ENCODE data around the gene PRSS1. TPM values are rescaled to one million over a fixed set of nuclear protein-coding genes. Genes with fewer than 3 reads are reported as not detected.

The PRSS1 gene
- total and polyA plus RNA-seq, 7 donors: 1.3 to 8.7 (median 1.8) TPM; not detected in 3

DNA sequence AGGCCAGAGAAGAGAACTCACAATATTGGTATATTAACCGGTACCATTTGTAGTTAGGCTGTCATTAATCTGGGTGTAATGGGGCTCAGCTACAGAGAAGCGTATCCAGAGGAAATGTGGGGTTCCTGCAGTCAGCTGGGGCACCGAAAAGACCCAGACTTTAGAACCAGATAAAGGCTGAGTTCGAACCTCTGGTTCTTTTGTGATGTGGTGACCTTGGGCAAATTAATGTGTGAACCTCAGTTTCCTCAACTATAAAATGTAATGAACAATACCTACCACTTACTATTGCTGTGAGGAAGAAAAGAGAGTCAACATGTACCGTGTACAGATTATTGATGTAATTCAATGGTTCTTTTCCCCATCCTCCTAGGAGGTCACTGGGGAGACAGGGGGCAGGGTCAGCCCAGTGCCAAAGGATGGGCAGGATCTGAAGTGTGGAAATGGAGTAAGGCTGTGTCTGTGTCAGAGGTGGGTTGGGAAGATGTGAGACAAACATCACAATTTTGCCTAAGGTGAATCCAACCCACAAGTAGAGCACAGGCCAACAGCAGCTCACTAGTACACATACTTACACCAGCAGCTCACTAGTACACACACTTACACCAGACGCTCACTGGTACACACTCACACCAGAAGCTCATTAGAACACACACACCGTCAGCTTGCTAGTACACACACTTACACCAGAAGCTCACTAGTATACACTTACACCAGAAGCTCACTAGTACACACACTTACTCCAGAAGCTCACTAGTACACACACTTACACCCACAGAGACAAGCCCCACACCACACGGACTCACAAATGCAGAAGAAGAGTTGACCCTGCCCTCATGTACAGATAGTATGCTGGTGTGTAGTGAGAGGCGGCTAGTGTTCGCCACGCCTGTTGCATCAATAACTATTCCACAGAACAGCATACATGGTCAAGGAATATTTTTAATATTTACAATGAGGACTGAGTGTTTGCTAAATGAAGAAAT lies 49.5 kb downstream of the PRSS1 start:
- TF ChIP-seq, protein P1, sequence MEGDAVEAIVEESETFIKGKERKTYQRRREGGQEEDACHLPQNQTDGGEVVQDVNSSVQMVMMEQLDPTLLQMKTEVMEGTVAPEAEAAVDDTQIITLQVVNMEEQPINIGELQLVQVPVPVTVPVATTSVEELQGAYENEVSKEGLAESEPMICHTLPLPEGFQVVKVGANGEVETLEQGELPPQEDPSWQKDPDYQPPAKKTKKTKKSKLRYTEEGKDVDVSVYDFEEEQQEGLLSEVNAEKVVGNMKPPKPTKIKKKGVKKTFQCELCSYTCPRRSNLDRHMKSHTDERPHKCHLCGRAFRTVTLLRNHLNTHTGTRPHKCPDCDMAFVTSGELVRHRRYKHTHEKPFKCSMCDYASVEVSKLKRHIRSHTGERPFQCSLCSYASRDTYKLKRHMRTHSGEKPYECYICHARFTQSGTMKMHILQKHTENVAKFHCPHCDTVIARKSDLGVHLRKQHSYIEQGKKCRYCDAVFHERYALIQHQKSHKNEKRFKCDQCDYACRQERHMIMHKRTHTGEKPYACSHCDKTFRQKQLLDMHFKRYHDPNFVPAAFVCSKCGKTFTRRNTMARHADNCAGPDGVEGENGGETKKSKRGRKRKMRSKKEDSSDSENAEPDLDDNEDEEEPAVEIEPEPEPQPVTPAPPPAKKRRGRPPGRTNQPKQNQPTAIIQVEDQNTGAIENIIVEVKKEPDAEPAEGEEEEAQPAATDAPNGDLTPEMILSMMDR (IDR thresholded peaks at IDR 0.05): no peak
- DNase-seq (no peak), ATAC-seq (no peak)
- Histone ChIP-seq H3K27ac (no peak overlapping the region), H3K36me3 (ENCODE audit: insufficient read depth in 1 of 2, low read depth in 1 of 2) (no peaks in the 10 kb centered on the region), H3K27me3 (ENCODE audit: insufficient read depth in 3 of 3, low read length in 2 of 3) (peaks cover 2 to 43% (median 8%) of the 10 kb centered on the region in 3 donors), H3K4me3 (no peak overlapping the region), H3K4me1 (peaks cover 5% of the 10 kb centered on the region), H3K9me3 (no peaks in the 10 kb centered on the region)
- intact Hi-C loops (cut with DNase I): loop anchor here in 1 of 2 donors (5.0 kb wide), 1 partner anchor 176 kb away; no protein-coding TSS in a partner anchor
- 83 to 91% (median 87%) methylated on average over 11 of the region's 11 CpGs for WGBS, 3 donors

- Histone ChIP-seq H3K4me1 (peaks cover 5% of the 10 kb centered on the region), H3K9me3 (no peaks in the 10 kb centered on the region), H3K36me3 (ENCODE audit: insufficient read depth in 1 of 2, low read depth in 1 of 2) (no peaks in the 10 kb centered on the region), H3K4me3 (no peak overlapping the region), H3K27ac (no peak overlapping the region), H3K27me3 (ENCODE audit: insufficient read depth in 3 of 3, low read length in 2 of 3) (peaks cover 2 to 43% (median 8%) of the 10 kb centered on the region in 3 donors)
- no peak for DNase-seq
- 64 to 75% (median 69%) methylated on average over 3 of the region's 3 CpGs for WGBS, 3 donors
- intact Hi-C loops (cut with DNase I): loop anchor here in 1 of 2 donors (5.0 kb wide), 1 partner anchor 177 kb away; no protein-coding TSS in a partner anchor
- TF ChIP-seq, protein P1 (IDR thresholded peaks at IDR 0.05): no peak
- ATAC-seq: no peak
Measured at GRCh38 chr7:142799437-142799835, 50.2 kb downstream of the PRSS1 start.

DNA sequence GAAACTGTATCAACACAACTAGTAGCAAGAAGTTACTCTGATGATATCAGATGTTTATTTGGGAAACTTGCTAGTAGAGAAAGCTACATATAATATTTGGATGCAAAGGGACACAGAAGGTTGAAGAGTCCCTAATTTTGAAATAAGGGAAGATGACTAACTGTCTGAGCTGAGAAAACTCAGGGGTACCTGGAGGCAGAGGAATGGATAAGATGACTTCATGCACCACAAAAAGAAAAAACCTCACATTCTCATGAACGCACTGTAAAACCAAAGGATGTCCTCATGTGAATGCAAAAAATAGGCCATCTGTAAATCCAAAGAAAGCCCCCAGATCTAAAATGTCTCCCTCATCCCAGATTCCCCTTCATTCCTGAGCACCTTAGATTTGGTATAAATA lies 50.8 kb downstream of the PRSS1 start:
- H3K27ac ChIP-seq: no peak overlapping the region
- H3K36me3 ChIP-seq (ENCODE audit: insufficient read depth in 1 of 2, low read depth in 1 of 2): no peaks in the 10 kb centered on the region
- H3K27me3 ChIP-seq (ENCODE audit: insufficient read depth in 3 of 3, low read length in 2 of 3): peaks cover 2 to 42% (median 8%) of the 10 kb centered on the region in 3 donors
- DNase-seq: no peak
- WGBS, 3 donors: 76 to 92% (median 90%) methylated on average over 1 of the region's 1 CpG
- H3K4me3 ChIP-seq: no peak overlapping the region
- ATAC-seq: no peak
- TF ChIP-seq, protein P1 (IDR thresholded peaks at IDR 0.05): no peak
- intact Hi-C loops (cut with DNase I): no loop called here
- H3K9me3 ChIP-seq: no peaks in the 10 kb centered on the region
- H3K4me1 ChIP-seq: peaks cover 5% of the 10 kb centered on the region

DNA sequence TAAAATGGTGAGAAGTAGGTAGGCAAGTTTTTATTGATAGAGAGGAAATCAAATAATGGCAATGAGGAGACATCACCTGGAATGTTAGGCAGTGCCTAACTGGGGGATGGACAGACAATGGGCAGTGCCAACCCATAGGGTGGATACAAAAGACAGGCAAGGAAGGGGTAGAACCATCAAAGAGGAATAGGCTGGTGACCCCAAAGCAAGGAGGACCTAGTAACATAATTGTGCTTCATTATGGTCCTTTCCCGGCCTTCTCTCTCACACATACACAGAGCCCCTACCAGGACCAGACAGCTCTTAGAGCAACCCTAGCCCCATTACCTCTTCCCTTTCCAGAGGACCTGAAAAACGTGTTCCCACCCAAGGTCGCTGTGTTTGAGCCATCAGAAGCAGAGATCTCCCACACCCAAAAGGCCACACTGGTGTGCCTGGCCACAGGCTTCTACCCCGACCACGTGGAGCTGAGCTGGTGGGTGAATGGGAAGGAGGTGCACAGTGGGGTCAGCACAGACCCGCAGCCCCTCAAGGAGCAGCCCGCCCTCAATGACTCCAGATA lies 51.5 kb downstream of the PRSS1 start:
- H3K4me1 ChIP-seq: peaks cover 5% of the 10 kb centered on the region

More for the DNA sequence above, 51.5 kb downstream of the PRSS1 start:
- Histone ChIP-seq H3K4me3 (no peak overlapping the region), H3K27me3 (ENCODE audit: insufficient read depth in 3 of 3, low read length in 2 of 3) (peaks cover 2 to 36% (median 8%) of the 10 kb centered on the region in 3 donors), H3K9me3 (no peaks in the 10 kb centered on the region), H3K27ac (no peak overlapping the region), H3K36me3 (ENCODE audit: insufficient read depth in 1 of 2, low read depth in 1 of 2) (no peaks in the 10 kb centered on the region)
- 86 to 92% (median 92%) methylated on average over 6 to 7 of the region's 7 CpGs for WGBS, 3 donors
- DNase-seq: no peak
- TF ChIP-seq, protein P1 (IDR thresholded peaks at IDR 0.05): no peak
- intact Hi-C loops (cut with DNase I): no loop called here
- no peak for ATAC-seq
